Liver (tissue), 9 donors: ENCODE results near the gene CMTM1. TPM values are rescaled to one million over a fixed set of nuclear protein-coding genes. Genes with fewer than 3 reads are reported as not detected.

Experiments used
- DNase-seq: peaks from one replicate; pipeline ENCODE4 v3.0.0-alpha.2; 2017; ENCODE audit warnings: low spot score
- H3K27ac ChIP-seq, 2 donors: one replicate each; pipeline ENCODE4 v1.7.0; 2013; ENCODE audit warnings: inconsistent platforms in 2 of 2, low read length in 2 of 2, control low read depth in 1 of 2, low read depth in 1 of 2, mild to moderate bottlenecking in 1 of 2
- H3K27me3 ChIP-seq, 4 donors: one replicate each; pipeline versions ENCODE4 v1.6.1 to v1.7.0; 2013; ENCODE audit warnings: low read length in 3 of 4, inconsistent platforms in 1 of 4, mild to moderate bottlenecking in 1 of 4, moderate library complexity in 1 of 4; ENCODE audit not compliant: control insufficient read depth in 4 of 4, insufficient read depth in 4 of 4
- H3K36me3 ChIP-seq, 4 donors: one replicate each; pipeline versions ENCODE4 v1.6.1 to v1.7.0; 2013; ENCODE audit warnings: low read length in 3 of 4, mild to moderate bottlenecking in 3 of 4, low read depth in 1 of 4, moderate library complexity in 1 of 4; ENCODE audit not compliant: control insufficient read depth in 4 of 4, insufficient read depth in 3 of 4
- H3K4me1 ChIP-seq, 4 donors: one replicate each; pipeline versions ENCODE4 v1.6.1 to v1.7.0; 2013; ENCODE audit warnings: low read length in 3 of 4, mild to moderate bottlenecking in 3 of 4, moderate library complexity in 1 of 4; ENCODE audit not compliant: control insufficient read depth in 4 of 4, insufficient read depth in 4 of 4
- H3K4me3 ChIP-seq, 3 donors: one replicate each; pipeline versions ENCODE4 v1.6.1 to v1.7.0; 2013; ENCODE audit warnings: low read length in 3 of 3, control low read depth in 1 of 3, low read depth in 1 of 3, mild to moderate bottlenecking in 1 of 3
- H3K9ac ChIP-seq, 2 donors: one replicate each; pipeline ENCODE4 v1.7.0; 2013; ENCODE audit warnings: low read length in 2 of 2, mild to moderate bottlenecking in 2 of 2, moderate library complexity in 2 of 2, control low read depth in 1 of 2, low read depth in 1 of 2
- H3K9me3 ChIP-seq, 4 donors: one replicate each; pipeline versions ENCODE4 v1.6.1 to v1.7.0; 2013; ENCODE audit warnings: low read length in 3 of 4; ENCODE audit not compliant: control insufficient read depth in 4 of 4
- FOXA1 ChIP-seq: IDR thresholded peaks from 2 replicates; pipeline ENCODE4 v1.6.1; 2016; ENCODE audit warnings: antibody characterized with exemption
- FOXA2 ChIP-seq: IDR thresholded peaks from 2 replicates; pipeline ENCODE4 v1.6.1; 2016; ENCODE audit warnings: antibody characterized with exemption
- GABPA ChIP-seq, 2 donors: IDR thresholded peaks in 1 of 2; conservative IDR thresholded peaks in 1 of 2; 2 replicates each; pipeline ENCODE4 v1.6.1; 2016; ENCODE audit warnings: antibody characterized with exemption in 2 of 2, mild to moderate bottlenecking in 1 of 2, moderate library complexity in 1 of 2
- HNF4A ChIP-seq, 2 donors: conservative IDR thresholded peaks; 2 replicates each; pipeline ENCODE4 v1.6.1; 2016; ENCODE audit warnings: antibody characterized with exemption in 2 of 2, mild to moderate bottlenecking in 2 of 2
- RXRA ChIP-seq, 2 donors: IDR thresholded peaks; 2 replicates each; pipeline ENCODE4 v1.6.1; 2017 to 2018; ENCODE audit warnings: antibody characterized with exemption in 2 of 2, mild to moderate bottlenecking in 1 of 2
- SP1 ChIP-seq: IDR thresholded peaks from 2 replicates; pipeline ENCODE4 v1.6.1; 2018; ENCODE audit warnings: antibody characterized with exemption, mild to moderate bottlenecking
- TAF1 ChIP-seq: conservative IDR thresholded peaks from 2 replicates; pipeline ENCODE4 v1.6.1; 2016; ENCODE audit warnings: antibody characterized with exemption, mild to moderate bottlenecking
- WGBS: extraction: QIAGEN DNeasy Blood & Tissue Kit; methylation state at CpG from one replicate; pipeline ENCODE4 v1.1.7; 2013; 5-methylcytosine and 5-hydroxymethylcytosine counted together
- polyA plus RNA-seq, 2 donors: library from polyadenylated mRNA; stranded (reverse) in 1 of 2; unstranded in 1 of 2; fragments of 200-250 nt in 1 of 2; fragments of >200 nt in 1 of 2; fragmentation: Nextera tagmentation in 1 of 2; extraction: Ambion mirVana in 1 of 2; gene quantifications; one replicate each; pipeline versions ENCODE4 v1.2.1 to v1.2.3, GENCODE V29; 2013 to 2015
- total RNA-seq, 2 donors: library from RNA; depleted of rRNA; stranded (reverse); fragments of >200 nt; gene quantifications; one replicate each; pipeline ENCODE4 v1.2.3, GENCODE V29; 2014
- TF ChIP-seq, protein P1 (sequence below): IDR thresholded peaks from 2 replicates; pipeline ENCODE4 v1.6.1; 2016; ENCODE audit warnings: antibody characterized with exemption
- TF ChIP-seq, protein P2 (sequence below): fragments of 150-350 bp; IDR thresholded peaks from 2 replicates; pipeline ENCODE4 v1.5.1; 2017; ENCODE audit warnings: improper control_type of control experiment, low read depth, low read length; ENCODE audit not compliant: missing input control
- TF ChIP-seq, protein P3 (sequence below): IDR thresholded peaks from 2 replicates; pipeline ENCODE4 v1.6.1; 2016; ENCODE audit warnings: antibody characterized with exemption, mild to moderate bottlenecking
- donor health status: healthy.
- donor health status: healthy.
- donor health status: healthy.
- donor health status: healthy.
- donor health status: healthy.

The CMTM1 gene
- total and polyA plus RNA-seq, 4 donors = 0.32 to 0.84 (median 0.49) TPM

DNA sequence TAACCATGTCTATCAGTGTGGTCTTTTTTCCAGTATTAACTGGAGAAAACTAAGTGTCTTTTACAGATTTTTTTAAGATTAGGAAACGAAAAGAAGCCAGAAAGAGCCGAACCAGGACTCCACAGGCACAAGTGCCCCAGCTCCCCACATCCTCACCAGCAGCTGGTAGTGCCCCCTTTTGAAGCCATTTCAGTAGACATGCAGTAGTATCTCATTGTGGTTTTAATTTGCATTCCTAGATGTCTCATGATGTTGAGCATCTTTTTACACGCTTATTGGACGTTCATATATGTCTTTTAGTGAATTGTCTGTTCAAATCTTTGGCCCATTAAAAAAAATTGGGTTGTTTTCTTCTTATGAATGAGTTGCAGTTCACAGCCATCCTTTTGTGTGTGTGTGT is 33.5 kb downstream of the CMTM1 start:
- Histone ChIP-seq H3K27me3 (no peaks in the 10 kb centered on the region), H3K9ac (no peak overlapping the region), H3K9me3 (no peaks in the 10 kb centered on the region), H3K4me3 (no peak overlapping the region), H3K36me3 (no peaks in the 10 kb centered on the region), H3K27ac (no peak overlapping the region), H3K4me1 (peaks cover 0 to 9% (median 3%) of the 10 kb centered on the region in 4 donors)
- 94% methylated on average over 4 of the region's 4 CpGs for WGBS
- no peak for TF ChIP-seq RXRA (IDR thresholded peaks at IDR 0.05)
- TF ChIP-seq, protein P1, sequence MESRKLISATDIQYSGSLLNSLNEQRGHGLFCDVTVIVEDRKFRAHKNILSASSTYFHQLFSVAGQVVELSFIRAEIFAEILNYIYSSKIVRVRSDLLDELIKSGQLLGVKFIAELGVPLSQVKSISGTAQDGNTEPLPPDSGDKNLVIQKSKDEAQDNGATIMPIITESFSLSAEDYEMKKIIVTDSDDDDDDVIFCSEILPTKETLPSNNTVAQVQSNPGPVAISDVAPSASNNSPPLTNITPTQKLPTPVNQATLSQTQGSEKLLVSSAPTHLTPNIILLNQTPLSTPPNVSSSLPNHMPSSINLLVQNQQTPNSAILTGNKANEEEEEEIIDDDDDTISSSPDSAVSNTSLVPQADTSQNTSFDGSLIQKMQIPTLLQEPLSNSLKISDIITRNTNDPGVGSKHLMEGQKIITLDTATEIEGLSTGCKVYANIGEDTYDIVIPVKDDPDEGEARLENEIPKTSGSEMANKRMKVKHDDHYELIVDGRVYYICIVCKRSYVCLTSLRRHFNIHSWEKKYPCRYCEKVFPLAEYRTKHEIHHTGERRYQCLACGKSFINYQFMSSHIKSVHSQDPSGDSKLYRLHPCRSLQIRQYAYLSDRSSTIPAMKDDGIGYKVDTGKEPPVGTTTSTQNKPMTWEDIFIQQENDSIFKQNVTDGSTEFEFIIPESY = no peak
- no peak for TF ChIP-seq HNF4A (conservative IDR thresholded peaks at IDR 0.05)
- TF ChIP-seq FOXA1 = no peak
- TF ChIP-seq, protein P2, sequence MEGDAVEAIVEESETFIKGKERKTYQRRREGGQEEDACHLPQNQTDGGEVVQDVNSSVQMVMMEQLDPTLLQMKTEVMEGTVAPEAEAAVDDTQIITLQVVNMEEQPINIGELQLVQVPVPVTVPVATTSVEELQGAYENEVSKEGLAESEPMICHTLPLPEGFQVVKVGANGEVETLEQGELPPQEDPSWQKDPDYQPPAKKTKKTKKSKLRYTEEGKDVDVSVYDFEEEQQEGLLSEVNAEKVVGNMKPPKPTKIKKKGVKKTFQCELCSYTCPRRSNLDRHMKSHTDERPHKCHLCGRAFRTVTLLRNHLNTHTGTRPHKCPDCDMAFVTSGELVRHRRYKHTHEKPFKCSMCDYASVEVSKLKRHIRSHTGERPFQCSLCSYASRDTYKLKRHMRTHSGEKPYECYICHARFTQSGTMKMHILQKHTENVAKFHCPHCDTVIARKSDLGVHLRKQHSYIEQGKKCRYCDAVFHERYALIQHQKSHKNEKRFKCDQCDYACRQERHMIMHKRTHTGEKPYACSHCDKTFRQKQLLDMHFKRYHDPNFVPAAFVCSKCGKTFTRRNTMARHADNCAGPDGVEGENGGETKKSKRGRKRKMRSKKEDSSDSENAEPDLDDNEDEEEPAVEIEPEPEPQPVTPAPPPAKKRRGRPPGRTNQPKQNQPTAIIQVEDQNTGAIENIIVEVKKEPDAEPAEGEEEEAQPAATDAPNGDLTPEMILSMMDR = no peak
- TF ChIP-seq, protein P3, sequence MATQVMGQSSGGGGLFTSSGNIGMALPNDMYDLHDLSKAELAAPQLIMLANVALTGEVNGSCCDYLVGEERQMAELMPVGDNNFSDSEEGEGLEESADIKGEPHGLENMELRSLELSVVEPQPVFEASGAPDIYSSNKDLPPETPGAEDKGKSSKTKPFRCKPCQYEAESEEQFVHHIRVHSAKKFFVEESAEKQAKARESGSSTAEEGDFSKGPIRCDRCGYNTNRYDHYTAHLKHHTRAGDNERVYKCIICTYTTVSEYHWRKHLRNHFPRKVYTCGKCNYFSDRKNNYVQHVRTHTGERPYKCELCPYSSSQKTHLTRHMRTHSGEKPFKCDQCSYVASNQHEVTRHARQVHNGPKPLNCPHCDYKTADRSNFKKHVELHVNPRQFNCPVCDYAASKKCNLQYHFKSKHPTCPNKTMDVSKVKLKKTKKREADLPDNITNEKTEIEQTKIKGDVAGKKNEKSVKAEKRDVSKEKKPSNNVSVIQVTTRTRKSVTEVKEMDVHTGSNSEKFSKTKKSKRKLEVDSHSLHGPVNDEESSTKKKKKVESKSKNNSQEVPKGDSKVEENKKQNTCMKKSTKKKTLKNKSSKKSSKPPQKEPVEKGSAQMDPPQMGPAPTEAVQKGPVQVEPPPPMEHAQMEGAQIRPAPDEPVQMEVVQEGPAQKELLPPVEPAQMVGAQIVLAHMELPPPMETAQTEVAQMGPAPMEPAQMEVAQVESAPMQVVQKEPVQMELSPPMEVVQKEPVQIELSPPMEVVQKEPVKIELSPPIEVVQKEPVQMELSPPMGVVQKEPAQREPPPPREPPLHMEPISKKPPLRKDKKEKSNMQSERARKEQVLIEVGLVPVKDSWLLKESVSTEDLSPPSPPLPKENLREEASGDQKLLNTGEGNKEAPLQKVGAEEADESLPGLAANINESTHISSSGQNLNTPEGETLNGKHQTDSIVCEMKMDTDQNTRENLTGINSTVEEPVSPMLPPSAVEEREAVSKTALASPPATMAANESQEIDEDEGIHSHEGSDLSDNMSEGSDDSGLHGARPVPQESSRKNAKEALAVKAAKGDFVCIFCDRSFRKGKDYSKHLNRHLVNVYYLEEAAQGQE = no peak
- TF ChIP-seq TAF1 = no peak
- no peak for TF ChIP-seq FOXA2
- TF ChIP-seq SP1 = no peak
- DNase-seq = no peak

DNA sequence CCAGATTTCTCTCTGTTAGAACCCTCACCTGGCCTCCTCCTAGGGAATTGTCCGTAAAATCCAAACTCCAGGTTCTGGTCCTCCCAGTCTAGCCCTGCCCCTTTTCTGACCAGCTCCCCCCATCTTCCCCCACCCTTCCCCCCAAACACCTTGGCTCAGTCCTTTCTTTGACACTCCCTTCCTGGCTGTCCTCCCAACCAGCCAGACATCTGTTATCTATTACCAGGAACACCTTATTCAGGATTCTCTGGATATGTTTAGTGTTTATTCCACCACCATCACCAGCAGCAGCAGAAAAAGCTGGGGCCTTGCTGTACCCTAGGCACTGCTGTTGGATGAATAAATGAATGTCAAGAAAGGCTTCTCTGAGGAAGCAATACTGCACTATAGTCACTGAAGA is 34.2 kb downstream of the CMTM1 start:
- no peak overlapping the region for H3K27ac ChIP-seq
- no peaks in the 10 kb centered on the region for H3K36me3 ChIP-seq
- no peaks in the 10 kb centered on the region for H3K9me3 ChIP-seq
- no peak overlapping the region for H3K9ac ChIP-seq
- DNase-seq = no peak
- H3K27me3 ChIP-seq = no peaks in the 10 kb centered on the region
- no peak overlapping the region for H3K4me3 ChIP-seq
- TF ChIP-seq GABPA (IDR thresholded peaks at IDR 0.05 in 1 of 2, conservative IDR thresholded peaks at IDR 0.05 in 1 of 2) = no peak
- TF ChIP-seq, protein P1 = no peak
- no peak for TF ChIP-seq HNF4A (conservative IDR thresholded peaks at IDR 0.05)
- peaks cover 0 to 9% (median 3%) of the 10 kb centered on the region in 4 donors for H3K4me1 ChIP-seq
- WGBS = 96% methylated on average over 1 of the region's 1 CpG
